HepG2 (cell line): Measurements from ENCODE around the gene MXRA8. TPM values are rescaled to one million over a fixed set of nuclear protein-coding genes. Genes with fewer than 3 reads are reported as not detected.

Experiments used
- ARID2 ChIP-seq: sonication (generic); formaldehyde crosslinking; IDR thresholded peaks from 2 replicates; pipeline ENCODE4 v1.8.1; 2022; ENCODE audit warnings: mild to moderate bottlenecking, missing genetic modification reagents, borderline replicate concordance
- CREB3 ChIP-seq: sonication (generic); formaldehyde crosslinking; IDR thresholded peaks from 2 replicates; pipeline ENCODE4 v1.5.0; 2020; ENCODE audit warnings: missing genetic modification reagents
- CSRNP2 ChIP-seq: sonication (generic); formaldehyde crosslinking; conservative IDR thresholded peaks from 2 replicates; pipeline ENCODE4 v1.8.0; 2022; ENCODE audit warnings: low read depth, missing genetic modification reagents
- FLYWCH1 ChIP-seq: sonication (generic); formaldehyde crosslinking; IDR thresholded peaks from 2 replicates; pipeline ENCODE4 v1.8.1; 2023; ENCODE audit warnings: mild to moderate bottlenecking, missing genetic modification reagents
- KDM2A ChIP-seq: sonication (generic); formaldehyde crosslinking; IDR thresholded peaks from 2 replicates; pipeline ENCODE4 v1.4.0; 2020; ENCODE audit warnings: low read depth, missing genetic modification reagents, borderline replicate concordance
- KMT2A ChIP-seq: sonication (generic); formaldehyde crosslinking; IDR thresholded peaks from 2 replicates; pipeline ENCODE4 v1.4.0; 2020; ENCODE audit warnings: missing genetic modification reagents
- MTF1 ChIP-seq: sonication (generic); formaldehyde crosslinking; IDR thresholded peaks from 2 replicates; pipeline ENCODE4 v1.5.0; 2020; ENCODE audit warnings: missing genetic modification reagents
- NR2F6 ChIP-seq, 2 experiments: IDR thresholded peaks; 2 replicates each; pipeline ENCODE4 v1.6.1; 2016; ENCODE audit warnings: antibody characterized with exemption in 1 of 2, mild to moderate bottlenecking in 1 of 2
- SIX4 ChIP-seq: sonication (generic); formaldehyde crosslinking; IDR thresholded peaks from 2 replicates; pipeline ENCODE4 v1.4.0; 2020; ENCODE audit warnings: missing genetic modification reagents
- TBP ChIP-seq: sonication (generic); formaldehyde crosslinking; IDR thresholded peaks from 2 replicates; pipeline ENCODE4 v1.5.0; 2020; ENCODE audit warnings: missing genetic modification reagents
- TBX3 ChIP-seq: fragments of 450-650 bp; IDR thresholded peaks from 2 replicates; pipeline ENCODE4 v1.6.1; 2017; ENCODE audit warnings: antibody characterized with exemption, mild to moderate bottlenecking, inconsistent platforms, borderline replicate concordance
- THAP8 ChIP-seq: sonication (generic); formaldehyde crosslinking; IDR thresholded peaks from 2 replicates; pipeline ENCODE4 v1.5.1; 2020; ENCODE audit warnings: missing genetic modification reagents, mild to moderate bottlenecking, borderline replicate concordance
- TOPORS ChIP-seq: sonication (generic); formaldehyde crosslinking; IDR thresholded peaks from 2 replicates; pipeline ENCODE4 v1.8.0; 2023; ENCODE audit warnings: mild to moderate bottlenecking, missing genetic modification reagents
- XRCC5 ChIP-seq: fragments of 200-400 bp; formaldehyde crosslinking; optimal IDR thresholded peaks from 2 replicates; pipeline ENCODE3; 2017; ENCODE audit warnings: mild to moderate bottlenecking, low read length
- ZFP41 ChIP-seq: sonication (generic); formaldehyde crosslinking; IDR thresholded peaks from 2 replicates; pipeline ENCODE4 v1.4.0; 2020; ENCODE audit warnings: mild to moderate bottlenecking, missing genetic modification reagents, borderline replicate concordance
- ZNF124 ChIP-seq: sonication (generic); formaldehyde crosslinking; IDR thresholded peaks from 2 replicates; pipeline ENCODE4 v1.4.0; 2020; ENCODE audit warnings: missing genetic modification reagents
- ZNF136 ChIP-seq: sonication (generic); formaldehyde crosslinking; IDR thresholded peaks from 2 replicates; pipeline ENCODE4 v1.8.1; 2022; ENCODE audit warnings: low read depth, mild to moderate bottlenecking, moderate library complexity, missing genetic modification reagents
- ZNF232 ChIP-seq: sonication (generic); formaldehyde crosslinking; IDR thresholded peaks from 2 replicates; pipeline ENCODE4 v1.4.0; 2020; ENCODE audit warnings: missing genetic modification reagents, borderline replicate concordance
- ZNF430 ChIP-seq: sonication (generic); formaldehyde crosslinking; IDR thresholded peaks from 2 replicates; pipeline ENCODE4 v1.9.0; 2021; ENCODE audit warnings: mild to moderate bottlenecking, missing genetic modification reagents
- ZNF431 ChIP-seq: sonication (generic); formaldehyde crosslinking; IDR thresholded peaks from 2 replicates; pipeline ENCODE4 v1.9.0; 2022; ENCODE audit warnings: missing genetic modification reagents, low read depth, mild to moderate bottlenecking, borderline replicate concordance
- ZNF460 ChIP-seq: sonication (generic); formaldehyde crosslinking; IDR thresholded peaks from 2 replicates; pipeline ENCODE4 v1.5.1; 2020; ENCODE audit warnings: missing genetic modification reagents, mild to moderate bottlenecking, borderline replicate concordance
- ZNF501 ChIP-seq: sonication (generic); formaldehyde crosslinking; IDR thresholded peaks from 2 replicates; pipeline ENCODE4 v1.5.1; 2020; ENCODE audit warnings: mild to moderate bottlenecking, moderate library complexity, missing genetic modification reagents
- ZNF580 ChIP-seq: IDR thresholded peaks from 2 replicates; pipeline ENCODE4 v1.6.1; 2016; ENCODE audit warnings: low read depth, borderline replicate concordance
- ZNF710 ChIP-seq: sonication (generic); formaldehyde crosslinking; IDR thresholded peaks from 2 replicates; pipeline ENCODE4 v1.5.0; 2020; ENCODE audit warnings: mild to moderate bottlenecking, missing genetic modification reagents, borderline replicate concordance
- ZNF879 ChIP-seq: sonication (generic); formaldehyde crosslinking; IDR thresholded peaks from 2 replicates; pipeline ENCODE4 v1.8.1; 2023; ENCODE audit warnings: missing genetic modification reagents
- polyA plus RNA-seq, 8 experiments: library from polyadenylated mRNA; depleted of rRNA in 3 of 8; stranded (reverse) in 7 of 8; unstranded in 1 of 8; fragments of >200 nt; fragmentation: Illumina TruSeq in 4 of 8; extraction: Trizol in 4 of 8; gene quantifications; 2 replicates each; pipeline versions ENCODE4 v1.2.1 to v1.2.3, GENCODE V29; 2011 to 2016; ENCODE audit warnings: low read depth in 4 of 8, missing spikeins in 1 of 8, mixed read lengths in 1 of 8; ENCODE audit not compliant: insufficient read depth in 1 of 8
- total RNA-seq, 5 experiments: library from RNA; depleted of rRNA; stranded (reverse); fragments of >200 nt; fragmentation: Illumina TruSeq; extraction: Trizol; gene quantifications; 2 replicates each; pipeline ENCODE4 v1.2.3, GENCODE V29; 2016; ENCODE audit warnings: low read depth in 1 of 5

Gene MXRA8
- total and polyA plus RNA-seq, 2 of the 13 experiments (the other 11 are each of a cell fraction or from before 2014, with no cell fraction given) = 19.8 to 44.8 TPM

GRCh38 chr1:1374929-1375662, 16.7 kb upstream of the MXRA8 start, which contains the start of gene AURKAIP1 (continued):
- no peak for TF ChIP-seq FLYWCH1 (CRISPR knock-in tag)
- no peak for TF ChIP-seq NR2F6 (IDR thresholded peaks at IDR 0.05)
- TF ChIP-seq NR2F6 (CRISPR knock-in tag; IDR thresholded peaks at IDR 0.05) = peak; percentile 76
- TF ChIP-seq TBP = peak; percentile 72; the same call in 1 of the 2 replicates
- peak; percentile 82; the same call in 1 of the 2 replicates for TF ChIP-seq ZNF710 (CRISPR knock-in tag)
- peak; percentile 75; the same call in 1 of the 2 replicates for TF ChIP-seq ZNF136 (CRISPR knock-in tag)
- peak; percentile 98 for TF ChIP-seq KMT2A (CRISPR knock-in tag)
- TF ChIP-seq THAP8 = peak; percentile 69; the same call in 1 of the 2 replicates
- peak; percentile 89 for TF ChIP-seq ZFP41 (CRISPR knock-in tag)
- TF ChIP-seq CSRNP2 (CRISPR knock-in tag) = no peak
- peak; percentile 82; the same call in 1 of the 2 replicates for TF ChIP-seq ZNF460 (CRISPR knock-in tag)
- TF ChIP-seq SIX4 (CRISPR knock-in tag) = peak; percentile 68
- TF ChIP-seq ZNF430 (CRISPR knock-in tag) = peak; percentile 88
- TF ChIP-seq MTF1 (CRISPR knock-in tag) = no peak
- peak; percentile 98 for TF ChIP-seq ZNF501 (CRISPR knock-in tag)
- TF ChIP-seq ZNF580 (CRISPR knock-in tag) = peak; percentile 93; the same call in 1 of the 2 replicates
- TF ChIP-seq ARID2 = peak; percentile 22; the same call in 1 of the 2 replicates
- peak; percentile 99 for TF ChIP-seq XRCC5
- TF ChIP-seq ZNF232 = peak; percentile 60; the same call in 1 of the 2 replicates
- TF ChIP-seq CREB3 (CRISPR knock-in tag) = no peak
- TF ChIP-seq ZNF879 (CRISPR knock-in tag) = no peak
- TF ChIP-seq TOPORS = peak; percentile 25
- peak; percentile 84; the same call in 1 of the 2 replicates for TF ChIP-seq ZNF124 (CRISPR knock-in tag)
- TF ChIP-seq KDM2A (CRISPR knock-in tag) = peak; percentile 99
- TF ChIP-seq ZNF431 (CRISPR knock-in tag) = peak; percentile 67; the same call in 1 of the 2 replicates
- peak; percentile 12; the same call in 1 of the 2 replicates for TF ChIP-seq TBX3
